Esophagus squamous epithelium (tissue), 4 donors: Measurements from ENCODE around the gene EEF1B2.

ENCODE experiments used
- CTCF ChIP-seq, 6 experiments: fragments of 450-650 bp in 4 of 6; fragments of 200-600 bp in 2 of 6; sonication (generic) in 2 of 6; IDR thresholded peaks; one replicate each; pipeline ENCODE4 v1.5.1; 2016 to 2019; ENCODE audit warnings: antibody characterized with exemption in 6 of 6, mild to moderate bottlenecking in 4 of 6, moderate library complexity in 4 of 6
- POLR2A ChIP-seq, 4 donors: fragments of 450-650 bp; IDR thresholded peaks; one replicate each; pipeline ENCODE4 v1.6.1; 2017; ENCODE audit warnings: antibody characterized with exemption in 4 of 4, mild to moderate bottlenecking in 4 of 4, moderate library complexity in 3 of 4

- TF ChIP-seq CTCF (IDR thresholded peaks at IDR 0.05), result peak in 1 of 6 experiments; percentile 7
- TF ChIP-seq POLR2A (IDR thresholded peaks at IDR 0.05), result no peak
These were observed 941 bp upstream of the EEF1B2 start for GRCh38 chr2:206158563-206159345.
